ENCODE results near the gene HTRA1.

HTRA1 gene

GRCh38 chr10:122498521-122498920 lies 37.2 kb downstream of the HTRA1 start:
- no peak for TF ChIP-seq CTCF (IDR thresholded peaks at IDR 0.05; ENCODE audit: low read length, missing control alignments)
- no peak overlapping the region for H3K4me3 ChIP-seq (replicated peaks; ENCODE audit: low read depth, low read length)
- DNase-seq (ENCODE audit: low read depth) = no peak

- no peak overlapping the region for H3K4me3 ChIP-seq (replicated peaks; ENCODE audit: low read depth, low read length)
- TF ChIP-seq CTCF (IDR thresholded peaks at IDR 0.05; ENCODE audit: low read length, missing control alignments) = no peak
- no peak for DNase-seq (ENCODE audit: low read depth)
Measured at GRCh38 chr10:122499012-122499411, 37.7 kb downstream of the HTRA1 start.

- no peak overlapping the region for H3K4me3 ChIP-seq (replicated peaks; ENCODE audit: low read depth, low read length)
- DNase-seq (ENCODE audit: low read depth) = peak; percentile 44
- no peak for TF ChIP-seq CTCF (IDR thresholded peaks at IDR 0.05; ENCODE audit: low read length, missing control alignments)
Measured at GRCh38 chr10:122499491-122499941, 38.2 kb downstream of the HTRA1 start.

DNA sequence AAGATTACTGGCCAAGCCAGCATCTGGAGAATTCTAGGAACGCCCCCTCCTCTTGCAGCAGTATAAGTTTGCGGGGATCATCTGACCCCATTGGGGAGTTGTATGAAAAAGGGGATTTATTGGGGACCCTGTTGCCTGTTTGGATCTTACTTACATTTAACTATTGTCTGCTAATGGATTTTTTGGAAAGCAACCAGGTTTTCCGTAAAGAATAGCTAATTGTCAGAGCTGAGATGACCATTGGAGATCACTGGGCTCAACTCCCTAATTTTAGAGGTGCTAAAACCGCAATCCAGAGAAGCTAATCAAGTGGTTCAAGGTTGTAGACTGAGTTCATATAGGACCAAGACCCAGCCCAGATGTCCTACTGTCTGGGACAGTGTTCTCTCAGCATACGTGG lies 38.8 kb downstream of the HTRA1 start:
- no peak for DNase-seq (ENCODE audit: low read depth)
- TF ChIP-seq CTCF (IDR thresholded peaks at IDR 0.05; ENCODE audit: low read length, missing control alignments) = no peak
- H3K4me3 ChIP-seq (replicated peaks; ENCODE audit: low read depth, low read length) = no peak overlapping the region

DNA sequence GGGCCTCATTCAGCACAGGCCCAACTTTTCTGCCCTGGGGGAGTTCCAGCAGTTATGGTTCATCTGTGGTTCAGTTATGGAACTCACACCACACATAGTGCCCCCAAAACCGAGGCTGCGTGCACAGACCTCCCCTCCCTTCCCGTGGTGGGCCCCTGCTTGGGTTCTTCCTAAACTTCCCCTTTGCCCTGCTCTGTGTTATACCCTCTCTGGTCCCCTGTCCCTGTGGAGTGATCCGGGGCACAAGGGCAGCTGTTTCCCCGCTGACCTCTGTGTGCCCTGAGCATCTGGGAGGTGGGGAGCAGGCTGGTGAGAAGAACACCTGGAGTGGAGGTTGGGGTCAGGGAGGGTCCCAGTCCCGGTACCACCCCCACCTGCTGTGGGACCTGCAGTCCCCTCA lies 39.4 kb downstream of the HTRA1 start:
- TF ChIP-seq CTCF (IDR thresholded peaks at IDR 0.05; ENCODE audit: low read length, missing control alignments) = no peak
- DNase-seq (ENCODE audit: low read depth) = no peak

DNA sequence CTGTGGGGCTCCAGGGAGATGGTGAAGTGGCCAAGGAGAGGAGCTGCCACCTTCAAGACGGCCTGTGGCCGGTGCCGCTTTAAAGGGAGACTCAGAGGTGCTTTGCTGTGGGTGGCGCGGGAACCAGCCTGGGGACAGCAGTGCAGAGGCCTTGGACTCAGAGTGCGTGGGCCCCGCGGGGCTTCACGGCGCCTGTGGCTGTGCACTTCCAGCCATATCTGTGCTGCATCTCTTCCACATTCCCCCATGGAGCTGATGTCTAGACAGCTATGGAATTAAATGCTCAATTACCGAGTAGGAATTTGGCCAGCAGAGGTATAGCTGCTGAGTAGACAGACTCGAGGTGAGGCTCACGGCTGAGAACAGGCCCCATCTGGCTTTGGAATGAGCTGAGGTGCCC lies 41.7 kb downstream of the HTRA1 start:
- no peak for DNase-seq (ENCODE audit: low read depth)
- no peak for TF ChIP-seq CTCF (IDR thresholded peaks at IDR 0.05; ENCODE audit: low read length, missing control alignments)
- no peak overlapping the region for H3K4me3 ChIP-seq (replicated peaks; ENCODE audit: low read depth, low read length)

More for the DNA sequence above, 39.4 kb downstream of the HTRA1 start:
- no peak overlapping the region for H3K4me3 ChIP-seq (replicated peaks; ENCODE audit: low read depth, low read length)

DNA sequence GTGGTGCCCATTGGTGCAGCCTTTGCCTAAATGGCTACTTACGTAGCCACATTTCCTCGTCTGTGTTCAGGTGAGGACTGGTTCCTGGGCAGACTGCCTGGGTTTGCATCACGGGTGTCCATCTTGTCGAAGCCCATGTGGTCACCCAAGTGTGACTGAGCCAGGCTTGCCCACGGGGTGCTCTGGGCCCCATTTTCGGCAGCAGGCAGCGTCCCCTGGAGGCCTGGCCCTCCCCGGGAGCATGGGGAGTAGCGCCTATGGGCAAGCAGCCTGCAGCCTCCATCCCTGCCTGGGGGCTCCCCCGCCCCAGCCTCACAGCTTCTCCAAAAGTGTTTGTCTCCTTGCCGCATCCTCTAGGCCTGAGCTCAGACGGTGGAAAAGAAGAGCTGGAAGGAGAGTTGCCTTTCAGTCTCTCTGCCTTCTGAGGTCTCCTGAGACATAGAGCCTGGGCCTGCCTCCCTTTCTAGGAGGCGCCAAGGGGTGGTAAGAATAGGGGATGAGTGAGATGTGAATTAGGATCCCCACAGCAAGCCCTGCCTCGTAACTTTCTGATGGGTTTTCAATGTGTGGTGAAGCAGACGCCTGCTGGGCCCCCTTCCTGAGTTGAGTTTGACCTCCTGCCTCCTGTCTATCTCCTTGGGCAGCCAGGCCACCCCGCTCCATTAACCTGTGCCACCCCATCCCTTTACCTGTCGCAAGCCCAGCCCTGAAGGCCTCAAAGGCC lies 42.7 kb downstream of the HTRA1 start:
- no peak for TF ChIP-seq CTCF (IDR thresholded peaks at IDR 0.05; ENCODE audit: low read length, missing control alignments)
- DNase-seq (ENCODE audit: low read depth) = no peak
- no peak overlapping the region for H3K4me3 ChIP-seq (replicated peaks; ENCODE audit: low read depth, low read length)
